ENCODE measurements around the gene SLC25A51.

GRCh38 chr9:37937366-37937765, 33.4 kb upstream of the SLC25A51 start:
- no peak for TF ChIP-seq CTCF (IDR thresholded peaks at IDR 0.05)
- no peak for TF ChIP-seq POLR2AphosphoS5 (IDR thresholded peaks at IDR 0.05; ENCODE audit: low read depth, low read length)
